Gastroesophageal sphincter (tissue), 3 donors: Measurements from ENCODE around the gene TRMU.

Experiments used
- POLR2A ChIP-seq, 2 donors: fragments of 450-650 bp; IDR thresholded peaks; one replicate each; pipeline ENCODE4 v1.6.1; 2017; ENCODE audit warnings: antibody characterized with exemption in 2 of 2, mild to moderate bottlenecking in 2 of 2, moderate library complexity in 1 of 2
- POLR2AphosphoS5 ChIP-seq: sonication (generic); formaldehyde crosslinking; IDR thresholded peaks from one replicate; pipeline ENCODE4 v1.6.1; 2017; ENCODE audit warnings: antibody characterized with exemption
- TF ChIP-seq, protein P1 (sequence below), 4 experiments: fragments of 200-600 bp in 2 of 4; fragments of 450-650 bp in 2 of 4; sonication (generic) in 1 of 4; IDR thresholded peaks; one replicate each; pipeline ENCODE4 v1.5.1; 2017 to 2019; ENCODE audit warnings: antibody characterized with exemption in 4 of 4, mild to moderate bottlenecking in 2 of 4, moderate library complexity in 2 of 4

DNA sequence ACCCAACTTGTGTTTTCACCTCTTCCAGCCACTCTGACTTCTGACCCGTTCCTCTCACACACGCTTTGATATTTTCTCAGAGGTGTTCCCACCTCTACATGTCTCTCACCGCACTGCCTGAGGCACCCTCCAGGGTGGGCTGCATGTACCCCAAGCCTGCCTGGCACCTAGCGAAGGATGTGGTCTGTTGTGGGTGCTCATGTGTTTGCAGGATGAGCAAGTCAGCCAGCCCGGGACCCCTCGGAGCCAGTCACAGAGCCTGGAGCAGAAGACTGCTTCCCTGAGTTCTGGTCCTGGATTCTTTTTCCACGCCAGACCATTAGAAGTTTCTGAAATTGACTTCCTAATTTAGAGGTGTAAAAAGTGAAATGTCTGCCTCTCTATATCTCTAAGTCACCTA is 35.0 kb upstream of the TRMU start:
- TF ChIP-seq, protein P1, sequence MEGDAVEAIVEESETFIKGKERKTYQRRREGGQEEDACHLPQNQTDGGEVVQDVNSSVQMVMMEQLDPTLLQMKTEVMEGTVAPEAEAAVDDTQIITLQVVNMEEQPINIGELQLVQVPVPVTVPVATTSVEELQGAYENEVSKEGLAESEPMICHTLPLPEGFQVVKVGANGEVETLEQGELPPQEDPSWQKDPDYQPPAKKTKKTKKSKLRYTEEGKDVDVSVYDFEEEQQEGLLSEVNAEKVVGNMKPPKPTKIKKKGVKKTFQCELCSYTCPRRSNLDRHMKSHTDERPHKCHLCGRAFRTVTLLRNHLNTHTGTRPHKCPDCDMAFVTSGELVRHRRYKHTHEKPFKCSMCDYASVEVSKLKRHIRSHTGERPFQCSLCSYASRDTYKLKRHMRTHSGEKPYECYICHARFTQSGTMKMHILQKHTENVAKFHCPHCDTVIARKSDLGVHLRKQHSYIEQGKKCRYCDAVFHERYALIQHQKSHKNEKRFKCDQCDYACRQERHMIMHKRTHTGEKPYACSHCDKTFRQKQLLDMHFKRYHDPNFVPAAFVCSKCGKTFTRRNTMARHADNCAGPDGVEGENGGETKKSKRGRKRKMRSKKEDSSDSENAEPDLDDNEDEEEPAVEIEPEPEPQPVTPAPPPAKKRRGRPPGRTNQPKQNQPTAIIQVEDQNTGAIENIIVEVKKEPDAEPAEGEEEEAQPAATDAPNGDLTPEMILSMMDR (IDR thresholded peaks at IDR 0.05): no peak
- TF ChIP-seq POLR2A (IDR thresholded peaks at IDR 0.05): no peak
- no peak for TF ChIP-seq POLR2AphosphoS5
